Measurements from ENCODE around the gene STAT2.
A peak's percentile ranks its signal among the peaks of the same experiment; 100 is the strongest.
"Not testable (repeated sequence)": the region's sequence is repeated elsewhere in the genome, so short reads cannot be mapped to it uniquely, and the experiment has no call there.

The STAT2 gene

DNA sequence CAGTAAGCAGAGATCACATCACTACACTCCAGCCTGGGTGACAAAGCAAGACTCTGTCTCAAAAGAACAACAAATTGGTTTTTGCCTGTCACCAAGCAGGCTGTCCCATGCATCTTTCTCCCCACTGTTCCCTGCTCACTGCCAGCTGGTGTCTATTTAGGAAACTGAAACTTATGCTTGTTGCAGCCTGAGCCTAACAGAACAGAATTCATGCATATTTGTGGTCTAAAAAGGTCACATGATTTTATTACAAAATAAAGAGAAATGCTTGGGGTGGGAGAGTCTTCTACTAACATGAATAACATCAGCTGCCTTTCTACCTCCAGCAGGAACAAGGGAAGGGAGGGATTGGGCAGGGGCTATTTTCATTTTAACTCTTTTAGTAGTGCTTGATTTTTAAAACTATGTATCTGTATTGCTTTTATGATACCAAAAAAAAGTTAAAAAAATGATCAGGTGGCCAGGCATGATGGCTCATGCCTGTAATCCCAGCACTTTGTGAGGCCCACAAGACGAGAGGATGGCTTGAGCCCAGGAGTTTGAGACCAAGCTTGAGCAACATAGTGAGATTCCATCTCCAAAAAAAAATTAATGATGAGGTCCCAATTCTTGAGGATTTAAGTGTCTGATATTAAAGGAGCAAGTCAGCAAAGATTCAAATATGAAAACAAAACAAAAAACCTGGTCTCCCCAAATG lies 923 bp downstream of the STAT2 start:
- Histone ChIP-seq H3K9ac (ENCODE audit: low read length) (peak overlapping the region; percentile 56), H3K27ac (ENCODE audit: low read depth, low read length) (no peak overlapping the region), H3K4me1 (ENCODE audit: control insufficient read depth, insufficient read depth, low read length) (no peaks in the 10 kb centered on the region), H3K27me3 (ENCODE audit: control insufficient read depth, insufficient read depth, low read length) (no peaks in the 10 kb centered on the region; the same call in 1 of the 2 replicates), H3K4me3 (ENCODE audit: low read depth, low read length) (peak overlapping the region; percentile 80), H3K9me3 (ENCODE audit: control insufficient read depth, insufficient read depth, low read depth, low read length) (no peaks in the 10 kb centered on the region), H3K36me3 (ENCODE audit: control insufficient read depth, insufficient read depth, low read length) (peaks cover 23% of the 10 kb centered on the region)

DNA sequence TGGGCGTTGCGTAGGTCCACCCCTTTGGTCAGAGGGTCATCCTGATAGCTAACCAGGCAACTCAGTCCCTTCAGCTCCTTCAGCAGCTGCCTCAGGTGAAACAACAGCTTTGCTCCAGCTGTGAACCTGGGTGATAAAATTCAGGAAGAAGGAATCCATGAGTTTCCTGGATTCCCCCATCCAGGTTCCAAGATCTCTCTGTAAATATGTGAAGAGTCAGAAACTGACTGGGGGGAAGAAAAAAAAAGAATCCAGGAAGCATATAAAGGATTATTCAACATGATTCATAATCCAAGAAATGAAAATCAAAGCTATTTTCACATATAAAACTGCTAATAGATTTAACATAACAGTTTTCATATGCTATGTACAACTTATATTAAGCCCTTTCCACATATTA lies 8.6 kb downstream of the STAT2 start:
- Histone ChIP-seq H3K4me1 (ENCODE audit: control insufficient read depth, insufficient read depth, low read length) (no peaks in the 10 kb centered on the region), H3K27ac (ENCODE audit: low read depth, low read length) (no peak overlapping the region), H3K4me3 (ENCODE audit: low read depth, low read length) (no peak overlapping the region), H3K36me3 (ENCODE audit: control insufficient read depth, insufficient read depth, low read length) (peaks cover 85% of the 10 kb centered on the region), H3K9me3 (ENCODE audit: control insufficient read depth, insufficient read depth, low read depth, low read length) (no peaks in the 10 kb centered on the region), H3K9ac (ENCODE audit: low read length) (no peak overlapping the region), H3K27me3 (ENCODE audit: control insufficient read depth, insufficient read depth, low read length) (no peaks in the 10 kb centered on the region)

DNA sequence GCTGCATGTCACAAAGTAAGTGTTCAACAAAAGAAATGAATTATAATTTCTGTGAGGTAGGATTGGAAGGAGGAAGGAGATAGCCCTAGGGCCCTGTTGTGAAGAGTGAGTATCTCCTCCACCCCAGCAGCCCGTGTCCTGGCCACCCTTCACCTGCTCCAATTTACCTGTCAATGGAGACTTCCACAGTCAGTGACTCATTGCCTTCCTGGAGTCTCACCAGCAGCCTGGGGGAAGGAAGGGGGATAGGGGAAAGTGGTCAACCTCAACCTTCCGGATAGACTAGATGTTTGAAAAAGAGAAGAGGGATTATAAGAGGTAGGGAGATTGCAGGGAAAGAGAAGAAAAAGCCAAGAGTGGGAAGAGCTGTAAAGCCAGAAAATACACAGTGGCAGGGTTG lies 9.2 kb downstream of the STAT2 start:
- Histone ChIP-seq H3K36me3 (ENCODE audit: control insufficient read depth, insufficient read depth, low read length) (peaks cover 85% of the 10 kb centered on the region), H3K27ac (ENCODE audit: low read depth, low read length) (no peak overlapping the region), H3K4me1 (ENCODE audit: control insufficient read depth, insufficient read depth, low read length) (no peaks in the 10 kb centered on the region), H3K4me3 (ENCODE audit: low read depth, low read length) (no peak overlapping the region), H3K9ac (ENCODE audit: low read length) (no peak overlapping the region), H3K27me3 (ENCODE audit: control insufficient read depth, insufficient read depth, low read length) (no peaks in the 10 kb centered on the region), H3K9me3 (ENCODE audit: control insufficient read depth, insufficient read depth, low read depth, low read length) (no peaks in the 10 kb centered on the region)

DNA sequence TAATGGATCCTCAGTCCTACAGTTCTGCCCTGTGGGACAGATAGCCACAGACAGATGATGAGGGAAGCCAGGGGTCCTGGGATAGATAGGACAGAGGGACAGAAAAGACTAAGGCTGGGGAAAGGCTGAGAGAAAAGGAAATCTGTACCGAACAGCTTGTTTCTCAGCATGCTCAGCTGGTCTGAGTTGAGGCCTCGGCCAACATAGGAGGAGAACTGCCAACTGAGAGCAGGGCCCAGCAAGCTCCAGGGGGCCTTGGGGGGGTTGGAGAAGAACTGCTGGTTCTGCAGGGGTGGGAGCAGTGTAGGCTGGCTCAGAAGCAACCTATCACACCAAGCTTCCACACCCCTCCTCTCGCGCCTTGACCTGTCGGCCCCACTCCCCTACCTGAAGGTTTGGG lies 11.1 kb downstream of the STAT2 start:
- no peak overlapping the region for H3K9ac ChIP-seq (ENCODE audit: low read length)
- H3K27ac ChIP-seq (ENCODE audit: low read depth, low read length): no peak overlapping the region
- H3K4me1 ChIP-seq (ENCODE audit: control insufficient read depth, insufficient read depth, low read length): no peaks in the 10 kb centered on the region
- H3K27me3 ChIP-seq (ENCODE audit: control insufficient read depth, insufficient read depth, low read length): no peaks in the 10 kb centered on the region
- peaks cover 77% of the 10 kb centered on the region for H3K36me3 ChIP-seq (ENCODE audit: control insufficient read depth, insufficient read depth, low read length)
- H3K9me3 ChIP-seq (ENCODE audit: control insufficient read depth, insufficient read depth, low read depth, low read length): no peaks in the 10 kb centered on the region
- no peak overlapping the region for H3K4me3 ChIP-seq (ENCODE audit: low read depth, low read length)

DNA sequence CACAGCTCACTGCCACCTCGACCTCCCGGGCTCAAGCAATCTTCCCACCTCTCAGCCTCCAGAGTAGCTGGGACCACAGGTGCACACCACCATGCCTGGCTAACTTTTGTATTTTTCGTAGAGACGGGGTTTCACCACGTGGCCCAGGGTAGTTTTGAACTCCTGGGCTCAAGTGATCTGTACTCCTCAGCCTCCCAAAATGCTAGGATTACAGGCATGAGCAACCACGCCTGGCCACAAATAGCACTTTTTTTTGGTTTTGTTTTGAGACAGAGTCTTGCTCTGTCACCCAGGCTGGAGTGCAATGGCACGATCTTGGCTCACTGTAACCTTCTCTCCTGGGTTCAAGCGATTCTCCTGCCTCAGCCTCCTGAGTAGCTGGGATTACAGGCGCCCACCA lies 12.7 kb downstream of the STAT2 start:
- not testable (repeated sequence) for H3K4me1 ChIP-seq (ENCODE audit: control insufficient read depth, insufficient read depth, low read length); H3K4me3 ChIP-seq (ENCODE audit: low read depth, low read length); H3K9me3 ChIP-seq (ENCODE audit: control insufficient read depth, insufficient read depth, low read depth, low read length); H3K27ac ChIP-seq (ENCODE audit: low read depth, low read length); H3K9ac ChIP-seq (ENCODE audit: low read length); H3K27me3 ChIP-seq (ENCODE audit: control insufficient read depth, insufficient read depth, low read length)
- peaks cover 78% of the 10 kb centered on the region for H3K36me3 ChIP-seq (ENCODE audit: control insufficient read depth, insufficient read depth, low read length)

DNA sequence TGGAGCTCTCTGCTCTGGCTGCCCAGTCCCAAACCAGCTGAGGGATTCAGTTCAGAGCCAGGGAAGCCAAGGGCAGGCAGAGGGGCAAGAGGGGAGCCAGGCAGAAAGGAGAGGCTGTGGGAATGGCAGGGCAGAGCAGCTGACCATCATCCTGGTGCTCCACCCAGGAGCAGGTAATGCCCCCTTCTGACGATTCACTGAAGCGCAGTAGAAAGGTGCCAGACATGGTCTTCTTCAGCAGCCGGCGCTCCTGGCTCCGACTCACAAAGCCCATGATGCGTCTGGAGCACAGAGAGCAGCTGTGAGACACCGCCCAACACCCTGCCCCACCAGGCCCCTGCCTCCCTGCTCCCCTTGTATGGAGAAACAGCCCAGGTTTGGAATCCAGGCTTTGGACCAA lies 13.2 kb downstream of the STAT2 start:
- H3K27ac ChIP-seq (ENCODE audit: low read depth, low read length): no peak overlapping the region
- no peaks in the 10 kb centered on the region for H3K27me3 ChIP-seq (ENCODE audit: control insufficient read depth, insufficient read depth, low read length)
- no peaks in the 10 kb centered on the region for H3K9me3 ChIP-seq (ENCODE audit: control insufficient read depth, insufficient read depth, low read depth, low read length)
- no peak overlapping the region for H3K4me3 ChIP-seq (ENCODE audit: low read depth, low read length)
- peaks cover 77% of the 10 kb centered on the region for H3K36me3 ChIP-seq (ENCODE audit: control insufficient read depth, insufficient read depth, low read length)
- no peaks in the 10 kb centered on the region for H3K4me1 ChIP-seq (ENCODE audit: control insufficient read depth, insufficient read depth, low read length)
- H3K9ac ChIP-seq (ENCODE audit: low read length): no peak overlapping the region

DNA sequence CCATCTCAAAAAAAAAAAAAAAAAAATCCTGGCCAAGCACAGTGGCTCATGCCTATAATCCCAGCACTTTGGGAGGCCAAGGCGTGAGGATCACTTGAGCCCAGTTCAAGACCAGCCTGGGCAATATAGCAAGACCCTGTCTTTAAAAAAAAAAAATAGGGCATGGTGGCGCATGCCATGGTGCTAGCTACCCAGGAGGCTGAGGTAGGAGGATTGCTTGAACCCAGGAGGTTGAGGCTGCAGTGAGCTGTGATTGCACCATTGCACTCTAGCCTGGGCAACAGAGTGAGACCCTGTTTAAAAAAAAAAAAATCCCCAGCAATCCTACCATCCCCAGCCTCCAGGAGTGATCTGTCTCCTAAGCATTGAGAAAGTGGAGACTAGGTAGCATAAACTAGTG lies 17.6 kb downstream of the STAT2 start:
- peaks cover 19% of the 10 kb centered on the region for H3K4me1 ChIP-seq (ENCODE audit: control insufficient read depth, insufficient read depth, low read length)
- H3K36me3 ChIP-seq (ENCODE audit: control insufficient read depth, insufficient read depth, low read length): peaks cover 45% of the 10 kb centered on the region
- not testable (repeated sequence) for H3K27me3 ChIP-seq (ENCODE audit: control insufficient read depth, insufficient read depth, low read length); H3K9ac ChIP-seq (ENCODE audit: low read length); H3K9me3 ChIP-seq (ENCODE audit: control insufficient read depth, insufficient read depth, low read depth, low read length); H3K27ac ChIP-seq (ENCODE audit: low read depth, low read length); H3K4me3 ChIP-seq (ENCODE audit: low read depth, low read length)

DNA sequence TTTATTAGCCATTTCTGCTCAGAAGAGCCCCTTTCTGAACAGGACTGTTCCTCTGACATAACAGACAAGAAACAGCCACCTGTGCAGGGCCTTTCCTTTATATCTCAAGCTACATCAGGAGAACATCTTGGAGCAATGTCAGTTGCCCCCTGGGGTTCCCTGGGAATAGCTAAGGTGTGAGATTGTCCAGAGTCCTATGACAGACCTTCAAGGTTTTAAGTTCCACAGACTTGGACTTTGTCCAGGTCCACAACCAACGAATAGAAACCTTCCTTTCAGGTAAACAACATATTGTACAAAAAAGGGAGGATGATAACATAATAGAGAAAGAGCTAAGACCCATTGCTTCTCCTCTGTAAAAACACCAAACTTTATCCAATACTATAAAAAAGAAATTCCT lies 18.3 kb downstream of the STAT2 start:
- Histone ChIP-seq H3K4me1 (ENCODE audit: control insufficient read depth, insufficient read depth, low read length) (peaks cover 23% of the 10 kb centered on the region), H3K9ac (ENCODE audit: low read length) (no peak overlapping the region), H3K4me3 (ENCODE audit: low read depth, low read length) (no peak overlapping the region), H3K36me3 (ENCODE audit: control insufficient read depth, insufficient read depth, low read length) (peaks cover 38% of the 10 kb centered on the region), H3K27me3 (ENCODE audit: control insufficient read depth, insufficient read depth, low read length) (no peaks in the 10 kb centered on the region), H3K27ac (ENCODE audit: low read depth, low read length) (no peak overlapping the region), H3K9me3 (ENCODE audit: control insufficient read depth, insufficient read depth, low read depth, low read length) (no peaks in the 10 kb centered on the region)

DNA sequence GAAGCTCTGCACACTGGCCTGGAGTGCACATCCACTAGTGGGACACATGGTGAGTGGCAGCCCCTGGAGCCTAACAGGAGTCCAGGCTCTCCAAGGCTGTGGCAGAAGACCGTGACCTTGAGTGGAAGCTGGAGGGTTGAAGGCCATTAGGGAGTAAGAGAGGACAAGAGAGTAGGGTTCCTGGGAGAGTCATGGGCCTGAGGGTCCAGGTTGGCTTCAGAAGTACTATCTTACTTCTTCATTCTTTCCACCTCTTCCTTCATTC lies 20.8 kb downstream of the STAT2 start:
- Histone ChIP-seq H3K9ac (ENCODE audit: low read length) (peak overlapping the region; percentile 79), H3K4me3 (ENCODE audit: low read depth, low read length) (peak overlapping the region; percentile 49), H3K4me1 (ENCODE audit: control insufficient read depth, insufficient read depth, low read length) (peaks cover 31% of the 10 kb centered on the region), H3K27ac (ENCODE audit: low read depth, low read length) (peak overlapping the region; percentile 73), H3K9me3 (ENCODE audit: control insufficient read depth, insufficient read depth, low read depth, low read length) (no peaks in the 10 kb centered on the region), H3K36me3 (ENCODE audit: control insufficient read depth, insufficient read depth, low read length) (peaks cover 23% of the 10 kb centered on the region), H3K27me3 (ENCODE audit: control insufficient read depth, insufficient read depth, low read length) (no peaks in the 10 kb centered on the region)

DNA sequence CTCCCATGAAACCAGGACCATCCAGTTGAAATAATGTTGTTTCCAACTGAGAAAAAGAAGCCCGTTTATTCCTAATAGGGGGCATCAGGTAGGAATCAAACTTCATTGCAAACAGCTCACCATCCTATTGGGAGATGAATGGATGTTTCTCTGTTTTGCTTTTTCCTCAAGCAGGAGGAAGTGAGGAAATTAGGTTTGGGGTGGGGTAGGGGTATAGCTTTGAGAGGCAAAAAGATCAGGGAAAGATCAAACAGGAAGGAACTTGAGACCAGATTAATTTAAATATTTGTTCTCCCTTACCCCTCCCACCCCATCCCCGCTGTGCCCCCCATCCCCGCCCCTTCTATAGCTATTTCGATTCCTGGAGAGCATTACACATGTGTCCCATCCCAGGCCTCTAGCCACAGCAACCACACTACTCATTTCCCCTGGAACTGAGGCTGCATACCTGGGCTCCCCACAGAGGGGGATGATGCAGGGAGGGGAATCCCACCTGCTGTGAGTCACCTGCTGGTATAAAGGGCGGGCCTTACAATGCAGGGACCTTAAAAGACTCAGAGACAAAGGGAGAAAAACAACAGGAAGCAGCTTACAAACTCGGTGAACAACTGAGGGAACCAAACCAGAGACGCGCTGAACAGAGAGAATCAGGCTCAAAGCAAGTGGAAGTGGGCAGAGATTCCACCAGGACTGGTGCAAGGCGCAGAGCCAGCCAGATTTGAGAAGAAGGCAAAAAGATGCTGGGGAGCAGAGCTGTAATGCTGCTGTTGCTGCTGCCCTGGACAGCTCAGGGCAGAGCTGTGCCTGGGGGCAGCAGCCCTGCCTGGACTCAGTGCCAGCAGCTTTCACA lies 21.4 kb downstream of the STAT2 start, which contains the start of gene IL23A:
Gene IL23A (plus strand): TSS at position 577 of the 850 bp plus-strand sequence. CDS start 161 bp downstream, at position 738.
- Histone ChIP-seq H3K27me3 (ENCODE audit: control insufficient read depth, insufficient read depth, low read length) (no peaks in the 10 kb centered on the region), H3K9me3 (ENCODE audit: control insufficient read depth, insufficient read depth, low read depth, low read length) (no peaks in the 10 kb centered on the region), H3K4me3 (ENCODE audit: low read depth, low read length) (peak within 1 kb of the TSS; percentile 49), H3K4me1 (ENCODE audit: control insufficient read depth, insufficient read depth, low read length) (peaks cover 31% of the 10 kb centered on the region), H3K9ac (ENCODE audit: low read length) (peak within 1 kb of the TSS; percentile 79), H3K36me3 (ENCODE audit: control insufficient read depth, insufficient read depth, low read length) (peaks cover 17% of the 10 kb centered on the region), H3K27ac (ENCODE audit: low read depth, low read length) (peak within 1 kb of the TSS; percentile 73)

DNA sequence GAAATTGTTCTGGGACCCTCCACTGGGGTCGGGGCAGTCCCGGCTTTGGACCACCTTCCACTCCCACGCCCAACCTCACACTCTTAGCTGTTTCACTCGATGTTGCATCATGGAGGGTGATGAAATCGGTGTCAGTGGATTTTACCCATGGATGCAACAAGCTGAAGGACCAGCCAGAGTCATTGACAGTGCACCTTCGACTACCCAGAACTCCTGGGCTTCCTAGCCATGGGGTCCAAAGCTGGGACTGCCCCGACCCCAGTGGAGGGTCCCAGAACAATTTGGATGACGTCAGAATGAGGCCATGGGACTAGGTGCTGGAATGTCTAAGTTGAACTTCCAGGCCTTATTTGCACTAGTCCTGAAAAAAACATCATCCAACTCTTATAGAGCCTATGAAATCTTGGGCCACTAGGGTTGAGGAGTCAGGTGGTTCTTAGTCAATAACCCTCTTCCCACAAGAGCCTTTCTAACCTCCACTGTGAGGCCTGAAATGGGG lies 22.1 kb downstream of the STAT2 start:
- Histone ChIP-seq H3K4me3 (ENCODE audit: low read depth, low read length) (peak overlapping the region; percentile 32), H3K36me3 (ENCODE audit: control insufficient read depth, insufficient read depth, low read length) (peaks cover 10% of the 10 kb centered on the region), H3K27me3 (ENCODE audit: control insufficient read depth, insufficient read depth, low read length) (no peaks in the 10 kb centered on the region), H3K9ac (ENCODE audit: low read length) (peak overlapping the region; percentile 45), H3K4me1 (ENCODE audit: control insufficient read depth, insufficient read depth, low read length) (peaks cover 35% of the 10 kb centered on the region), H3K9me3 (ENCODE audit: control insufficient read depth, insufficient read depth, low read depth, low read length) (no peaks in the 10 kb centered on the region), H3K27ac (ENCODE audit: low read depth, low read length) (peak overlapping the region; percentile 60; the same call in 1 of the 2 replicates)

Measured in HUES6 (cell line).